Liver (tissue), 3 donors: ENCODE measurements around the gene TEX53.

Source experiments
- JUND ChIP-seq, 2 donors: IDR thresholded peaks; 2 replicates each; pipeline ENCODE4 v1.6.1; 2016; ENCODE audit warnings: antibody characterized with exemption in 2 of 2
- TF ChIP-seq, protein P1 (sequence below): fragments of 150-350 bp; IDR thresholded peaks from 2 replicates; pipeline ENCODE4 v1.5.1; 2017; ENCODE audit warnings: improper control_type of control experiment, low read depth, low read length; ENCODE audit not compliant: missing input control
- donor health status: healthy.
- donor health status: healthy.

- TF ChIP-seq, protein P1, sequence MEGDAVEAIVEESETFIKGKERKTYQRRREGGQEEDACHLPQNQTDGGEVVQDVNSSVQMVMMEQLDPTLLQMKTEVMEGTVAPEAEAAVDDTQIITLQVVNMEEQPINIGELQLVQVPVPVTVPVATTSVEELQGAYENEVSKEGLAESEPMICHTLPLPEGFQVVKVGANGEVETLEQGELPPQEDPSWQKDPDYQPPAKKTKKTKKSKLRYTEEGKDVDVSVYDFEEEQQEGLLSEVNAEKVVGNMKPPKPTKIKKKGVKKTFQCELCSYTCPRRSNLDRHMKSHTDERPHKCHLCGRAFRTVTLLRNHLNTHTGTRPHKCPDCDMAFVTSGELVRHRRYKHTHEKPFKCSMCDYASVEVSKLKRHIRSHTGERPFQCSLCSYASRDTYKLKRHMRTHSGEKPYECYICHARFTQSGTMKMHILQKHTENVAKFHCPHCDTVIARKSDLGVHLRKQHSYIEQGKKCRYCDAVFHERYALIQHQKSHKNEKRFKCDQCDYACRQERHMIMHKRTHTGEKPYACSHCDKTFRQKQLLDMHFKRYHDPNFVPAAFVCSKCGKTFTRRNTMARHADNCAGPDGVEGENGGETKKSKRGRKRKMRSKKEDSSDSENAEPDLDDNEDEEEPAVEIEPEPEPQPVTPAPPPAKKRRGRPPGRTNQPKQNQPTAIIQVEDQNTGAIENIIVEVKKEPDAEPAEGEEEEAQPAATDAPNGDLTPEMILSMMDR = no peak
- no peak for TF ChIP-seq JUND (IDR thresholded peaks at IDR 0.05)
These were observed 26.4 kb downstream of the TEX53 start for GRCh38 chr9:114631166-114631565.
